Fibroblast of skin of left biceps (primary cell): ENCODE results near the gene POLE.
A peak's percentile ranks its signal among the peaks of the same experiment; 100 is the strongest.

ENCODE experiments used
- DNase-seq, 2 experiments: peaks; one replicate each; pipeline ENCODE4 v3.0.0-alpha.2; 2013; ENCODE audit warnings: low read depth in 2 of 2

POLE gene

GRCh38 chr12:132597333-132598316 is 89.5 kb downstream of the POLE start:
- DNase-seq = peak; percentile 59 to 66

GRCh38 chr12:132596016-132596415 is 91.1 kb downstream of the POLE start:
- DNase-seq = no peak

- DNase-seq = no peak
Measured at GRCh38 chr12:132595183-132595582, 92.0 kb downstream of the POLE start.

GRCh38 chr12:132593938-132594358 is 93.2 kb downstream of the POLE start:
- DNase-seq = peak; percentile 54 to 57

GRCh38 chr12:132593521-132593920 is 93.6 kb downstream of the POLE start:
- no peak for DNase-seq

GRCh38 chr12:132593071-132593470 is 94.1 kb downstream of the POLE start:
- DNase-seq = no peak

GRCh38 chr12:132592282-132592970 is 94.7 kb downstream of the POLE start:
- no peak for DNase-seq

- DNase-seq = no peak
Measured at GRCh38 chr12:132591107-132591935, 95.8 kb downstream of the POLE start.

- no peak for DNase-seq
Measured at GRCh38 chr12:132588821-132589669, 98.1 kb downstream of the POLE start.

GRCh38 chr12:132588319-132588718 is 98.8 kb downstream of the POLE start:
- DNase-seq = no peak

- DNase-seq = no peak
Measured at GRCh38 chr12:132587781-132588180, 99.4 kb downstream of the POLE start.

- DNase-seq = no peak
Measured at GRCh38 chr12:132586929-132587328, 100.2 kb downstream of the POLE start.

GRCh38 chr12:132585177-132585576 is 102.0 kb downstream of the POLE start:
- DNase-seq = no peak

GRCh38 chr12:132584429-132584828 is 102.7 kb downstream of the POLE start:
- DNase-seq = no peak

GRCh38 chr12:132583736-132584135 is 103.4 kb downstream of the POLE start:
- DNase-seq = no peak

GRCh38 chr12:132583411-132583710 is 103.8 kb downstream of the POLE start:
- no peak for DNase-seq

- DNase-seq = no peak
Measured at GRCh38 chr12:132582582-132583410, 104.3 kb downstream of the POLE start.

GRCh38 chr12:132582058-132582420 is 105.1 kb downstream of the POLE start:
- no peak for DNase-seq

GRCh38 chr12:132581348-132582057 is 105.6 kb downstream of the POLE start:
- no peak for DNase-seq
